H9 (cell line): ENCODE measurements around the gene PELI2. TPM values are rescaled to one million over a fixed set of nuclear protein-coding genes. Genes with fewer than 3 reads are reported as not detected.

Experiments used
- DNase-seq: peaks from one replicate; pipeline ENCODE4 v3.0.0-alpha.2; 2017
- H2AFZ ChIP-seq: one replicate; pipeline ENCODE4 v1.6.1; 2013; ENCODE audit warnings: mild to moderate bottlenecking, low read length, control low read depth, moderate library complexity
- H2AK5ac ChIP-seq: 2 replicates; pipeline ENCODE4 v1.6.1; 2013; ENCODE audit warnings: low read length, control low read depth, mixed read lengths; ENCODE audit not compliant: insufficient read length
- H2BK120ac ChIP-seq: one replicate; pipeline ENCODE4 v1.6.1; 2013; ENCODE audit warnings: low read depth, mild to moderate bottlenecking, low read length, control low read depth, inconsistent platforms; ENCODE audit not compliant: poor library complexity, severe bottlenecking
- H2BK12ac ChIP-seq: 2 replicates; pipeline ENCODE4 v1.6.1; 2013; ENCODE audit warnings: low read length, control low read depth, mixed read lengths, low read depth; ENCODE audit not compliant: insufficient read length
- H2BK15ac ChIP-seq: 2 replicates; pipeline ENCODE4 v1.6.1; 2013; ENCODE audit warnings: low read depth, low read length, control low read depth
- H2BK20ac ChIP-seq: one replicate; pipeline ENCODE4 v1.6.1; 2013; ENCODE audit warnings: low read depth, mild to moderate bottlenecking, low read length, control low read depth, inconsistent platforms; ENCODE audit not compliant: poor library complexity, severe bottlenecking
- H2BK5ac ChIP-seq: 2 replicates; pipeline ENCODE4 v1.6.1; 2013; ENCODE audit warnings: low read length, control low read depth, mixed read lengths; ENCODE audit not compliant: insufficient read length
- H3K14ac ChIP-seq: 2 replicates; pipeline ENCODE4 v1.6.1; 2013; ENCODE audit warnings: low read length, control low read depth; ENCODE audit not compliant: insufficient read depth
- H3K18ac ChIP-seq: 2 replicates; pipeline ENCODE4 v1.6.1; 2013; ENCODE audit warnings: low read depth, mild to moderate bottlenecking, mixed read lengths, low read length, control low read depth; ENCODE audit not compliant: insufficient read length
- H3K23ac ChIP-seq: 2 replicates; pipeline ENCODE4 v1.6.1; 2013; ENCODE audit warnings: low read length, control low read depth, mixed read lengths, low read depth; ENCODE audit not compliant: insufficient read length
- H3K23me2 ChIP-seq: 2 replicates; pipeline ENCODE4 v1.6.1; 2013; ENCODE audit warnings: low read depth, mild to moderate bottlenecking, mixed read lengths, low read length, control low read depth; ENCODE audit not compliant: insufficient read length, poor library complexity, severe bottlenecking
- H3K27ac ChIP-seq: 2 replicates; pipeline ENCODE4 v1.5.1; 2013; ENCODE audit warnings: low read length, control low read depth, mixed read lengths, low read depth; ENCODE audit not compliant: insufficient read length
- H3K27me3 ChIP-seq: 2 replicates; pipeline ENCODE4 v1.6.1; 2013; ENCODE audit warnings: low read length, control low read depth, inconsistent platforms; ENCODE audit not compliant: insufficient read depth
- H3K4ac ChIP-seq: 2 replicates; pipeline ENCODE4 v1.6.1; 2013; ENCODE audit warnings: low read depth, mild to moderate bottlenecking, control low read depth, inconsistent platforms, low read length, moderate library complexity
- H3K4me1 ChIP-seq: 2 replicates; pipeline ENCODE4 v1.6.1; 2013; ENCODE audit warnings: low read length, control low read depth, inconsistent platforms; ENCODE audit not compliant: insufficient read depth
- H3K4me2 ChIP-seq: 2 replicates; pipeline ENCODE4 v1.6.1; 2013; ENCODE audit warnings: low read length, control low read depth, mixed read lengths; ENCODE audit not compliant: insufficient read length, insufficient read depth
- H3K56ac ChIP-seq: 2 replicates; pipeline ENCODE4 v1.6.1; 2013; ENCODE audit warnings: low read depth, mild to moderate bottlenecking, mixed read lengths, low read length, control low read depth; ENCODE audit not compliant: insufficient read length
- H3K79me1 ChIP-seq: 2 replicates; pipeline ENCODE4 v1.6.1; 2013; ENCODE audit warnings: low read depth, mild to moderate bottlenecking, moderate library complexity, low read length, control low read depth, inconsistent platforms; ENCODE audit not compliant: insufficient read depth, poor library complexity, severe bottlenecking
- H3K79me2 ChIP-seq: 2 replicates; pipeline ENCODE4 v1.6.1; 2013; ENCODE audit warnings: low read length, control low read depth, inconsistent platforms; ENCODE audit not compliant: insufficient read depth
- H3K9ac ChIP-seq: 2 replicates; pipeline ENCODE4 v1.6.1; 2013; ENCODE audit warnings: low read length, control low read depth, mixed read lengths; ENCODE audit not compliant: insufficient read length; ENCODE audit errors: extremely low read depth
- H3K9me3 ChIP-seq: one replicate; pipeline ENCODE4 v1.6.1; 2013; ENCODE audit warnings: low read depth, low read length, inconsistent platforms; ENCODE audit not compliant: control insufficient read depth
- H3T11ph ChIP-seq: one replicate; pipeline ENCODE4 v1.6.1; 2013; ENCODE audit warnings: mild to moderate bottlenecking, low read length, control low read depth, inconsistent platforms
- H4K20me1 ChIP-seq: one replicate; pipeline ENCODE4 v1.6.1; 2013; ENCODE audit not compliant: control insufficient read depth, insufficient read length, insufficient read depth
- H4K5ac ChIP-seq: 2 replicates; pipeline ENCODE4 v1.6.1; 2013; ENCODE audit warnings: low read depth, mild to moderate bottlenecking, mixed read lengths, low read length, control low read depth; ENCODE audit not compliant: insufficient read length
- H4K8ac ChIP-seq: replicated peaks from 2 replicates; pipeline ENCODE4 v1.6.1; 2013; ENCODE audit warnings: low read length, control low read depth, mixed read lengths, low read depth; ENCODE audit not compliant: insufficient read length
- H4K91ac ChIP-seq: 2 replicates; pipeline ENCODE4 v1.6.1; 2013; ENCODE audit warnings: low read depth, mild to moderate bottlenecking, moderate library complexity, mixed read lengths, low read length, control low read depth; ENCODE audit not compliant: insufficient read length
- H3K27ac Mint-ChIP-seq, 3 experiments: 2 replicates in 2 of 3; 3 replicates in 1 of 3; pipeline ENCODE4 v1.8.0; 2020 to 2021; ENCODE audit warnings: mixed read lengths in 3 of 3, mild to moderate bottlenecking in 1 of 3, moderate library complexity in 1 of 3
- H3K27me3 Mint-ChIP-seq: 2 replicates; pipeline ENCODE4 v1.8.0; 2021; ENCODE audit warnings: low read depth, mild to moderate bottlenecking, moderate library complexity, mixed read lengths
- H3K36me3 Mint-ChIP-seq, 3 experiments: 2 replicates in 2 of 3; 3 replicates in 1 of 3; pipeline ENCODE4 v1.8.0; 2020 to 2021; ENCODE audit warnings: low read depth in 3 of 3, mixed read lengths in 3 of 3; ENCODE audit not compliant: insufficient read depth in 1 of 3
- H3K4me1 Mint-ChIP-seq, 2 experiments: 2 replicates each; pipeline ENCODE4 v1.8.0; 2020; ENCODE audit warnings: mixed read lengths in 2 of 2
- H3K4me3 Mint-ChIP-seq, 2 experiments: 2 replicates in 1 of 2; 3 replicates in 1 of 2; pipeline ENCODE4 v1.8.0; 2020 to 2021; ENCODE audit warnings: mild to moderate bottlenecking in 2 of 2, mixed read lengths in 2 of 2, moderate library complexity in 1 of 2
- H3K9me3 Mint-ChIP-seq, 2 experiments: 2 replicates in 1 of 2; 3 replicates in 1 of 2; pipeline ENCODE4 v1.8.0; 2020; ENCODE audit warnings: mild to moderate bottlenecking in 2 of 2, mixed read lengths in 2 of 2, moderate library complexity in 1 of 2
- WGBS: extraction: QIAGEN DNeasy Blood & Tissue Kit; methylation state at CpG from one replicate; pipeline ENCODE4 v1.1.7; 2013; ENCODE audit warnings: missing lambda C conversion rate, low lambda C conversion rate, mixed read lengths; ENCODE audit not compliant: insufficient read length; ENCODE audit errors: extremely low coverage; 5-methylcytosine and 5-hydroxymethylcytosine counted together
- total RNA-seq: library from RNA; stranded (reverse); gene quantifications from 2 replicates; pipeline ENCODE4 v1.2.1, GENCODE V29; 2021
- TF ChIP-seq, protein P1 (sequence below): fragments of 200-600 bp; sonication (generic); conservative IDR thresholded peaks from 3 replicates; pipeline ENCODE4 v1.8.0; 2021; ENCODE audit warnings: antibody characterized with exemption, mild to moderate bottlenecking

Gene PELI2
- total RNA-seq, 1 experiment from 2014 or later, result 18.0 TPM

DNA sequence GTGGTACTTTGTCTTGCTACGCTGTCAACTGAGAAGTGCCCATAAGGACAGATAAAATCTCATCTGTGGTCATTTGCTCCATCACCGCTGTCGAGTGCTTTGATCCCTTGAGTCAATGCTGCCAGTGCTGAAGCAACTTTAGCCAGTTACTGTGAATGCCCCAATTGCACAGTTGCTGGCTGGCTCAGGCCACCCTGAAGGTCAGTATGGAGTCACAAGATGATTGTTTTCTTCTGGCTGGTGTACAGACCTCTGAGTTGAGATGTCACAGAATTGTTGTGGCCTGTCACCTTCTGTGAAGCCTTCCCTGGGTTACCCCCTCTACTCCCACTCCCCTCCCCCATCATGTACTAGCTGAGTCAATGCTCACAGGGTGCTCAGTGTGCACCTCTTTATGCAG, 92.9 kb downstream of the PELI2 start:
- Histone ChIP-seq H3K79me2 (no peaks in the 10 kb centered on the region), H2BK12ac (no peak overlapping the region), H3K23ac (no peak overlapping the region), H2BK20ac (no peak overlapping the region), H2AFZ (no peak overlapping the region), H4K20me1 (no peaks in the 10 kb centered on the region), H3K4me1 (no peaks in the 10 kb centered on the region), H3K4ac (no peak overlapping the region), H3K27me3 (no peaks in the 10 kb centered on the region), H2BK15ac (no peak overlapping the region), H3K14ac (no peak overlapping the region), H3K9me3 (no peaks in the 10 kb centered on the region), H4K91ac (no peak overlapping the region), H3K27ac (no peak overlapping the region), H2BK5ac (no peak overlapping the region), H2AK5ac (no peak overlapping the region), H3K4me2 (no peak overlapping the region), H3K23me2 (no peaks in the 10 kb centered on the region), H2BK120ac (no peak overlapping the region), H4K8ac (no peak overlapping the region), H3K56ac (no peak overlapping the region), H4K5ac (no peak overlapping the region), H3K9ac (no peak overlapping the region), H3T11ph (no peak overlapping the region), H3K18ac (no peak overlapping the region), H3K79me1 (peaks cover 3% of the 10 kb centered on the region)
- Mint-ChIP-seq H3K9me3 (no peaks in the 10 kb centered on the region), H3K27ac (peak overlapping the region in 1 of 3 experiments; percentile 85; a peak in 1 of 7 replicates), H3K36me3 (no peaks in the 10 kb centered on the region), H3K4me3 (no peak overlapping the region), H3K27me3 (no peaks in the 10 kb centered on the region), H3K4me1 (peaks cover 8 to 14% of the 10 kb centered on the region in 2 experiments)
- no CpG with 5 or more reads among the region's 3 CpGs for WGBS
- no peak for DNase-seq
- TF ChIP-seq, protein P1, sequence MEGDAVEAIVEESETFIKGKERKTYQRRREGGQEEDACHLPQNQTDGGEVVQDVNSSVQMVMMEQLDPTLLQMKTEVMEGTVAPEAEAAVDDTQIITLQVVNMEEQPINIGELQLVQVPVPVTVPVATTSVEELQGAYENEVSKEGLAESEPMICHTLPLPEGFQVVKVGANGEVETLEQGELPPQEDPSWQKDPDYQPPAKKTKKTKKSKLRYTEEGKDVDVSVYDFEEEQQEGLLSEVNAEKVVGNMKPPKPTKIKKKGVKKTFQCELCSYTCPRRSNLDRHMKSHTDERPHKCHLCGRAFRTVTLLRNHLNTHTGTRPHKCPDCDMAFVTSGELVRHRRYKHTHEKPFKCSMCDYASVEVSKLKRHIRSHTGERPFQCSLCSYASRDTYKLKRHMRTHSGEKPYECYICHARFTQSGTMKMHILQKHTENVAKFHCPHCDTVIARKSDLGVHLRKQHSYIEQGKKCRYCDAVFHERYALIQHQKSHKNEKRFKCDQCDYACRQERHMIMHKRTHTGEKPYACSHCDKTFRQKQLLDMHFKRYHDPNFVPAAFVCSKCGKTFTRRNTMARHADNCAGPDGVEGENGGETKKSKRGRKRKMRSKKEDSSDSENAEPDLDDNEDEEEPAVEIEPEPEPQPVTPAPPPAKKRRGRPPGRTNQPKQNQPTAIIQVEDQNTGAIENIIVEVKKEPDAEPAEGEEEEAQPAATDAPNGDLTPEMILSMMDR, result no peak
